HCT116 (cell line): ENCODE results near the gene VWA1. TPM values are rescaled to one million over a fixed set of nuclear protein-coding genes. Genes with fewer than 3 reads are reported as not detected.

Experiments used
- ATAC-seq: fragments of 200-7000 bp; cut with Tn5 transposase; 2 replicates; pipeline ENCODE4 v1.9.1; 2020; ENCODE audit warnings: mild to moderate bottlenecking, moderate library complexity
- BruUV-seq: library from RNA; stranded (reverse); fragments of 400-500 nt; replicated peaks from 2 replicates; lab custom pipeline; 2021; lab: Mats Ljungman, UMichigan
- CTCF ChIA-PET: fragments of 300-600 bp; sonication (Branson Sonifier 250); formaldehyde crosslinking; loops from one replicate; lab custom pipeline; 2021; ENCODE audit warnings: antibody characterized with exemption; lab: Charles Lee
- POLR2A ChIA-PET: fragments of 300-600, 350-600 bp; sonication (Branson Sonifier 250); formaldehyde crosslinking; loops from one replicate; lab custom pipeline; 2021; ENCODE audit warnings: antibody characterized with exemption; lab: Charles Lee
- RAD21 ChIA-PET, 2 experiments: fragments of 300-600 bp; sonication (Branson Sonifier 250); formaldehyde crosslinking; loops; one replicate each; lab custom pipeline; 2023; ENCODE audit warnings: low total read pairs in 2 of 2; ENCODE audit not compliant: uncharacterized antibody in 2 of 2, unreplicated experiment in 2 of 2, low non-redundant PET in 1 of 2; lab: Charles Lee
- DNase-seq: peaks from one replicate; pipeline ENCODE4 v3.0.0-alpha.2; 2010; ENCODE audit warnings: low read depth, low spot score
- H2AFZ ChIP-seq: fragments of 200-600 bp; shearing (Covaris generic), sonication (generic); 2 replicates; pipeline ENCODE4 v1.6.1; 2017; ENCODE audit warnings: low read depth, mixed run types, mixed read lengths, antibody characterized with exemption, low read length; ENCODE audit not compliant: poor library complexity, severe bottlenecking
- H3K27ac ChIP-seq: 2 replicates; pipeline ENCODE4 v1.5.1; 2012; ENCODE audit warnings: low read depth, low read length
- H3K27me3 ChIP-seq: fragments of 200-600 bp; sonication (generic); 2 replicates; pipeline ENCODE4 v1.6.1; 2016; ENCODE audit warnings: mixed run types, low read length, mixed read lengths; ENCODE audit not compliant: insufficient read depth
- H3K36me3 ChIP-seq, 2 experiments: fragments of 200-500 bp in 1 of 2; fragments of 200-600 bp in 1 of 2; sonication (Bioruptor generic) in 1 of 2; sonication (generic) in 1 of 2; 2 replicates each; pipeline versions ENCODE4 v1.5.1 to v1.6.1; 2014 to 2016; ENCODE audit warnings: low read length in 2 of 2, inconsistent platforms in 1 of 2, mixed read lengths in 1 of 2, mixed run types in 1 of 2; ENCODE audit not compliant: insufficient read depth in 2 of 2, control insufficient read depth in 1 of 2
- H3K4me1 ChIP-seq, 2 experiments: fragments of 200-600 bp in 1 of 2; sonication (generic) in 1 of 2; 2 replicates each; pipeline versions ENCODE4 v1.5.1 to v1.6.1; 2012 to 2017; ENCODE audit warnings: low read length in 2 of 2, inconsistent platforms in 1 of 2, mild to moderate bottlenecking in 1 of 2, mixed read lengths in 1 of 2, mixed run types in 1 of 2, moderate library complexity in 1 of 2; ENCODE audit not compliant: insufficient read depth in 2 of 2, control insufficient read depth in 1 of 2
- H3K4me2 ChIP-seq: fragments of 200-600 bp; sonication (generic); 2 replicates; pipeline ENCODE4 v1.6.1; 2017; ENCODE audit warnings: mixed run types, low read length, mixed read lengths
- H3K4me3 ChIP-seq, 2 experiments: fragments of 200-600 bp in 1 of 2; sonication (generic) in 1 of 2; replicated peaks in 1 of 2; 2 replicates each; pipeline ENCODE4 v1.5.1; 2011 to 2016; ENCODE audit warnings: low read length in 2 of 2, control low read depth in 1 of 2, low read depth in 1 of 2, mild to moderate bottlenecking in 1 of 2, mixed read lengths in 1 of 2, mixed run types in 1 of 2
- H3K79me2 ChIP-seq: fragments of 200-600 bp; sonication (generic); 2 replicates; pipeline ENCODE4 v1.6.1; 2017; ENCODE audit warnings: mild to moderate bottlenecking, mixed run types, low read length, moderate library complexity, mixed read lengths; ENCODE audit not compliant: insufficient read depth
- H3K9ac ChIP-seq: fragments of 200-600 bp; sonication (generic); 2 replicates; pipeline ENCODE4 v1.6.1; 2016; ENCODE audit warnings: low read length, mixed read lengths
- H3K9me2 ChIP-seq: fragments of 200-600 bp; sonication (generic), shearing (Covaris generic); 2 replicates; pipeline ENCODE4 v1.6.1; 2017; ENCODE audit warnings: mixed run types, mild to moderate bottlenecking, moderate library complexity; ENCODE audit not compliant: insufficient read depth
- H3K9me3 ChIP-seq, 2 experiments: fragments of 200-500 bp in 1 of 2; fragments of 200-600 bp in 1 of 2; sonication (Bioruptor generic) in 1 of 2; sonication (generic) in 1 of 2; 2 replicates each; pipeline ENCODE4 v1.6.1; 2014 to 2017; ENCODE audit warnings: low read length in 2 of 2, mixed read lengths in 2 of 2, inconsistent platforms in 1 of 2, low read depth in 1 of 2, mild to moderate bottlenecking in 1 of 2, mixed run types in 1 of 2, moderate library complexity in 1 of 2; ENCODE audit not compliant: control insufficient read depth in 1 of 2, insufficient read depth in 1 of 2
- H4K20me1 ChIP-seq: fragments of 200-600 bp; sonication (generic), shearing (Covaris generic); 2 replicates; pipeline ENCODE4 v1.6.1; 2017; ENCODE audit warnings: mixed run types, mild to moderate bottlenecking, moderate library complexity; ENCODE audit not compliant: insufficient read depth
- ATF3 ChIP-seq: IDR thresholded peaks from 2 replicates; pipeline ENCODE4 v1.6.1; 2012
- ELF1 ChIP-seq: IDR thresholded peaks from 2 replicates; pipeline ENCODE4 v1.6.1; 2012; ENCODE audit warnings: low read depth, borderline replicate concordance
- FOSL1 ChIP-seq: IDR thresholded peaks from 2 replicates; pipeline ENCODE4 v1.6.1; 2012; ENCODE audit warnings: low read depth
- POLR2A ChIP-seq: IDR thresholded peaks from 2 replicates; pipeline ENCODE4 v1.7.0; 2011; ENCODE audit warnings: borderline replicate concordance; ENCODE audit not compliant: insufficient read depth, insufficient read length; ENCODE audit errors: extremely low read depth
- SP1 ChIP-seq: IDR thresholded peaks from 2 replicates; pipeline ENCODE4 v1.6.1; 2012; ENCODE audit warnings: low read depth
- TCF7L2 ChIP-seq: IDR thresholded peaks from 2 replicates; pipeline ENCODE4 v1.7.0; 2011; ENCODE audit warnings: borderline replicate concordance, inconsistent platforms; ENCODE audit not compliant: insufficient read depth, insufficient read length; ENCODE audit errors: extremely low read depth
- ZFX ChIP-seq: fragments of 450-650 bp; IDR thresholded peaks from 2 replicates; pipeline ENCODE4 v1.6.1; 2017
- intact Hi-C: fragments of 100-400 bp; cut with micrococcal nuclease; formaldehyde crosslinking; loops from 2 replicates; pipeline ENCODE4 v1.10.0; 2022
- total RNA-seq: library from RNA; stranded (reverse); gene quantifications from one replicate; pipeline ENCODE4 v1.2.1, GENCODE V29; 2021; ENCODE audit not compliant: unreplicated experiment

VWA1 gene
- total RNA-seq, 1 experiment from 2014 or later = 50.6 TPM

GRCh38 chr1:1440262-1441001, 4.9 kb downstream of the VWA1 start:
- CTCF ChIA-PET = interaction anchor here (0.8 to 2.9 kb wide), 5 partner anchors 11 to 65 kb away, joined by 3 to 10 read pairs (median 4); partner anchors contain the start of gene CCNL2
- H3K4me1 ChIP-seq = peaks cover 14 to 28% of the 10 kb centered on the region in 2 experiments
- no peak for DNase-seq
- peak overlapping the region; percentile 52; the same call in 1 of the 2 replicates for H3K27ac ChIP-seq
- H2AFZ ChIP-seq = no peak overlapping the region
- H3K4me2 ChIP-seq = peak overlapping the region; percentile 62
- POLR2A ChIA-PET = interaction anchor here (0.6 kb wide), 1 partner anchor 371 kb away, joined by 7 read pairs; no protein-coding TSS in a partner anchor
- TF ChIP-seq ELF1 (no peak), ZFX (no peak), POLR2A (no peak), SP1 (no peak), ATF3 (no peak), TCF7L2 (no peak), FOSL1 (no peak)
- peaks cover 24% of the 10 kb centered on the region; the same call in 1 of the 2 replicates for H3K79me2 ChIP-seq
- BruUV-seq = no TSS peak
- H3K9me3 ChIP-seq = no peaks in the 10 kb centered on the region
- H3K4me3 ChIP-seq = 0 out of 4 replicates have a peak overlapping the region, but pooled peaks of 1 of the 2 experiments have one; percentile 13
- H3K9ac ChIP-seq = peak overlapping the region; percentile 47; the same call in 1 of the 2 replicates
- ATAC-seq = no peak
- H3K27me3 ChIP-seq = no peaks in the 10 kb centered on the region
- no peaks in the 10 kb centered on the region for H4K20me1 ChIP-seq
- H3K9me2 ChIP-seq = no peaks in the 10 kb centered on the region
- intact Hi-C loops = loop anchor here (2.0 kb wide), 1 partner anchor 38 kb away; no protein-coding TSS in a partner anchor
- RAD21 ChIA-PET = no interaction called here
- H3K36me3 ChIP-seq = no peaks in the 10 kb centered on the region
